ENCODE data around the gene ATP8B2.

DNA sequence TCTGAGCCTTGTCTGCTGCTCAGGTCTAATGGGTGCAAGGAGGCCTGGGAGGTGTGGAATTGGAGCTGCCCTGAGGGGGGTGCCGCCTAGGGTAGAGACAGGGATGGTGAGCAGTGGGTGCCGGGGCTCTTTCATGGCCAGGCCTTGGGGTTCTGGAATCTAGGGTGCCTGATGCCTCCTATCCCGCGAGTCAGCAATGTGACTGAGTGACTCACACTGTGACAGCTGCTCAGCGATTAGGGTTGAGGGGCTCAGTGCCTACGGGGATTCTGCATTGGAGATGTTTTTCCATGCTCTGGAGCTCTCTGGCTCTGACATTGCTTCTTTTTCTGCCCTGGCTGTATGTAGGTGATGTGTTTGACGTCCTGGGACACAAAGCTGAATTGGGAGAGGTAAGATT lies 16.8 kb downstream of the ATP8B2 start:
- TF ChIP-seq, protein P1, sequence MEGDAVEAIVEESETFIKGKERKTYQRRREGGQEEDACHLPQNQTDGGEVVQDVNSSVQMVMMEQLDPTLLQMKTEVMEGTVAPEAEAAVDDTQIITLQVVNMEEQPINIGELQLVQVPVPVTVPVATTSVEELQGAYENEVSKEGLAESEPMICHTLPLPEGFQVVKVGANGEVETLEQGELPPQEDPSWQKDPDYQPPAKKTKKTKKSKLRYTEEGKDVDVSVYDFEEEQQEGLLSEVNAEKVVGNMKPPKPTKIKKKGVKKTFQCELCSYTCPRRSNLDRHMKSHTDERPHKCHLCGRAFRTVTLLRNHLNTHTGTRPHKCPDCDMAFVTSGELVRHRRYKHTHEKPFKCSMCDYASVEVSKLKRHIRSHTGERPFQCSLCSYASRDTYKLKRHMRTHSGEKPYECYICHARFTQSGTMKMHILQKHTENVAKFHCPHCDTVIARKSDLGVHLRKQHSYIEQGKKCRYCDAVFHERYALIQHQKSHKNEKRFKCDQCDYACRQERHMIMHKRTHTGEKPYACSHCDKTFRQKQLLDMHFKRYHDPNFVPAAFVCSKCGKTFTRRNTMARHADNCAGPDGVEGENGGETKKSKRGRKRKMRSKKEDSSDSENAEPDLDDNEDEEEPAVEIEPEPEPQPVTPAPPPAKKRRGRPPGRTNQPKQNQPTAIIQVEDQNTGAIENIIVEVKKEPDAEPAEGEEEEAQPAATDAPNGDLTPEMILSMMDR (IDR thresholded peaks at IDR 0.05): no peak
- no peak for TF ChIP-seq POLR2A (IDR thresholded peaks at IDR 0.05)

All from thyroid gland (tissue), 4 donors.